ENCODE measurements around the gene PRG2.

PRG2 gene

DNA sequence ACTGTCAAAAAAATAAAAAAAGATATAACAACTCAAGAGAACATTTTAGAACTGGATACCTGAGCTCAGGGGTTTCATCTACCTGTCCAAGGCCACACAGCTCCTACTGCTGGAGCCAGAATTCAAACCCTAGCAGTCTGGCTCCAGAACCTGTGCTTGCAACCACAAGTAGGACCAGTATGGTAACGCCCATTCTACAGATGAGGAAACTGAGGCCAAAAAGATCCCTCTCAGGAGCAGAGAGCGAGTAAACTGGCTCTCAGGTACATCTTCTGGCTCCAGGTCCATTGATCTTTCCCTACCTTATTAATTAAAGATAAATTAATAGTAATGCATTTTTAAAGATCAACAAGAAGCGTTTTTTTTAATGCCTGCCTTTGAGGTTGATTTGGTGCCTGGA is 33.1 kb downstream of the PRG2 start:
- Histone ChIP-seq H3K4me3 (ENCODE audit: low read depth, low read length) (no peak overlapping the region), H3K27me3 (ENCODE audit: insufficient read depth, low read depth, severe bottlenecking) (peaks cover 21% of the 10 kb centered on the region), H3K27ac (no peak overlapping the region), H3K36me3 (no peaks in the 10 kb centered on the region), H3K9me3 (ENCODE audit: severe bottlenecking) (no peaks in the 10 kb centered on the region)
- TF ChIP-seq, protein P1, sequence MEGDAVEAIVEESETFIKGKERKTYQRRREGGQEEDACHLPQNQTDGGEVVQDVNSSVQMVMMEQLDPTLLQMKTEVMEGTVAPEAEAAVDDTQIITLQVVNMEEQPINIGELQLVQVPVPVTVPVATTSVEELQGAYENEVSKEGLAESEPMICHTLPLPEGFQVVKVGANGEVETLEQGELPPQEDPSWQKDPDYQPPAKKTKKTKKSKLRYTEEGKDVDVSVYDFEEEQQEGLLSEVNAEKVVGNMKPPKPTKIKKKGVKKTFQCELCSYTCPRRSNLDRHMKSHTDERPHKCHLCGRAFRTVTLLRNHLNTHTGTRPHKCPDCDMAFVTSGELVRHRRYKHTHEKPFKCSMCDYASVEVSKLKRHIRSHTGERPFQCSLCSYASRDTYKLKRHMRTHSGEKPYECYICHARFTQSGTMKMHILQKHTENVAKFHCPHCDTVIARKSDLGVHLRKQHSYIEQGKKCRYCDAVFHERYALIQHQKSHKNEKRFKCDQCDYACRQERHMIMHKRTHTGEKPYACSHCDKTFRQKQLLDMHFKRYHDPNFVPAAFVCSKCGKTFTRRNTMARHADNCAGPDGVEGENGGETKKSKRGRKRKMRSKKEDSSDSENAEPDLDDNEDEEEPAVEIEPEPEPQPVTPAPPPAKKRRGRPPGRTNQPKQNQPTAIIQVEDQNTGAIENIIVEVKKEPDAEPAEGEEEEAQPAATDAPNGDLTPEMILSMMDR (IDR thresholded peaks at IDR 0.05; ENCODE audit: low read depth, low read length), result no peak
- no peak for DNase-seq

DNA sequence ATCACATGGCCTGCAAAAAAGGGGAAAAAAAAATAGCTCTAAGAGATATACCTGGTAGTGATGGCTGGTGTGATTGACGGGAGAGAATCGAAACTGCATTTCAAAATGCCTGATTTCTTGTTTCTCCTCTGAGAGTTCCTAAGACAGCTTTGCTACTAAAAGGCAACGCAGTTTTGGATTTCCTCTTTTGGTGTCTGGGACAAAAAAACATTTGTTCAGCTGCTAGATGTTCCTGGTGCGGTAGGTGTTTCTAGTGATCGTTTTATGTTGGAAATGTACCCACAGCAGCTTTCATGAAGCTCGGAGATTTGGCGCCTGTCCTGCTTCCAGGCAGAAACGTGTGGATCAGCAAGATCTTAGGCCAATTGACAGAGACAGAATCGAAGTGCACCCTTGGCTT is 34.2 kb downstream of the PRG2 start:
- H3K4me3 ChIP-seq (ENCODE audit: low read depth, low read length), result no peak overlapping the region
- H3K9me3 ChIP-seq (ENCODE audit: severe bottlenecking), result no peaks in the 10 kb centered on the region
- H3K27ac ChIP-seq, result no peak overlapping the region
- H3K36me3 ChIP-seq, result no peaks in the 10 kb centered on the region
- DNase-seq, result no peak
- H3K27me3 ChIP-seq (ENCODE audit: insufficient read depth, low read depth, severe bottlenecking), result peaks cover 15% of the 10 kb centered on the region
- TF ChIP-seq, protein P1 (IDR thresholded peaks at IDR 0.05; ENCODE audit: low read depth, low read length), result no peak

DNA sequence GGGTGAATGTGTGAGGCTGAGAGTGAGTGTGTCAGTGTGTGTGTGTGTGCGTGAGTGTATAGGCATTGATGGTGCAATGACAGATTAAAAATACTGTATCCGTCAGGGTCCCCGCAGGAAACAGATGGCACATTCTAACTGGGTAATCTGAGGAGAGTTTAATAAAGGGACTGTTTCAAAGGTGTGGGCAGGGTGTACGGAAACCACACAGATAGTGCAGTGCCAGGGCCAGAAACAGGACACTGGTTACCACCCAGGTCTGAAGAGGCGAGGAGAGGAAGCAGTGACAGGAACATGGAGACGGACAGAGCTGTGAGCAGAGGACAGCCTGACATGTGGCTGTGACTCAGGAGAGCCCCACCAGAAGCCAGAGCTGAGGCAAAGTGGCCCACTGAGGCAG is 35.8 kb downstream of the PRG2 start:
- Histone ChIP-seq H3K9me3 (ENCODE audit: severe bottlenecking) (no peaks in the 10 kb centered on the region), H3K27me3 (ENCODE audit: insufficient read depth, low read depth, severe bottlenecking) (peaks cover 10% of the 10 kb centered on the region), H3K4me3 (ENCODE audit: low read depth, low read length) (no peak overlapping the region), H3K27ac (no peak overlapping the region), H3K36me3 (no peaks in the 10 kb centered on the region)
- no peak for DNase-seq
- TF ChIP-seq, protein P1 (IDR thresholded peaks at IDR 0.05; ENCODE audit: low read depth, low read length), result no peak

DNA sequence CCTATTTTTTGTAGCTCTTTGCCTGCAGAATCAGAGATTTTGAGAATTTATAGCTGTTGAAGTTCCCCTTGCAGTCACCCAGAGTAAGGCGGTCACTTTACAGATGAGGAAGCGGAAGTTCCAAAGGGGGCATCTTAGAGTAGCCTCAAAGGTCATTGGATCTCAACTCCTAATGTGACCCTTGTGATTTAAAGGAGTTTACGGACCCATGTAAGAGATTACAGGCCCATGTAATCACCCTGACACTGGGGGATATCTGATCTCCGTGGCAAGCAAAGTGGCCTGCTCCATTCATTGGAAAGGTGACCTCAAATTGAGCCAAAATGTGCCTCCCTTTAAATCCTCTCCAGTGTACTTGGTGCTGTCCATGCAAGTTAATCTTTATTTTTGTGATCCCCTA is 36.6 kb downstream of the PRG2 start:
- H3K36me3 ChIP-seq, result no peaks in the 10 kb centered on the region
- no peak overlapping the region for H3K4me3 ChIP-seq (ENCODE audit: low read depth, low read length)
- no peak overlapping the region for H3K27ac ChIP-seq
- H3K27me3 ChIP-seq (ENCODE audit: insufficient read depth, low read depth, severe bottlenecking), result peaks cover 4% of the 10 kb centered on the region
- no peaks in the 10 kb centered on the region for H3K9me3 ChIP-seq (ENCODE audit: severe bottlenecking)
- no peak for DNase-seq
- TF ChIP-seq, protein P1 (IDR thresholded peaks at IDR 0.05; ENCODE audit: low read depth, low read length), result no peak

DNA sequence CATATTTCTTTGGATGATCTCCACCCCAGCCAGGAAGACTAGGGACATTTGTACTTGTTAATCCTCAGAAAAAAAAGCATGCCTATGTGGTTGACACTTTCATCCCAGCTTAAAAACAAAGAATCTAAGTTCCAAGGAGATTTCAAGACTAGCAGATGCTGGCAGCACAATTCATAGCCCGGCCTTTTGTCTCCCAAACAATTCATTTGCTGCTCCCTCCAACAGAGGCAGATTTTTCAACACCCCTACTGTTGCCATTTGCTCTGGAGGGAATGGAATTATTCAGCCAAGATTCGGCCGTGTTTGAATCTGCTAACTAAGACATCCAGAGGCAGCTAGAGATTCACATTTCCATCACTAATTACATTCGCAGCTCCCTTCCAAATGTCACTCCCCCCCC is 37.0 kb downstream of the PRG2 start:
- Histone ChIP-seq H3K36me3 (no peaks in the 10 kb centered on the region), H3K27ac (no peak overlapping the region), H3K27me3 (ENCODE audit: insufficient read depth, low read depth, severe bottlenecking) (peaks cover under 1% of the 10 kb centered on the region), H3K9me3 (ENCODE audit: severe bottlenecking) (no peaks in the 10 kb centered on the region), H3K4me3 (ENCODE audit: low read depth, low read length) (no peak overlapping the region)
- TF ChIP-seq, protein P1 (IDR thresholded peaks at IDR 0.05; ENCODE audit: low read depth, low read length), result no peak
- no peak for DNase-seq

DNA sequence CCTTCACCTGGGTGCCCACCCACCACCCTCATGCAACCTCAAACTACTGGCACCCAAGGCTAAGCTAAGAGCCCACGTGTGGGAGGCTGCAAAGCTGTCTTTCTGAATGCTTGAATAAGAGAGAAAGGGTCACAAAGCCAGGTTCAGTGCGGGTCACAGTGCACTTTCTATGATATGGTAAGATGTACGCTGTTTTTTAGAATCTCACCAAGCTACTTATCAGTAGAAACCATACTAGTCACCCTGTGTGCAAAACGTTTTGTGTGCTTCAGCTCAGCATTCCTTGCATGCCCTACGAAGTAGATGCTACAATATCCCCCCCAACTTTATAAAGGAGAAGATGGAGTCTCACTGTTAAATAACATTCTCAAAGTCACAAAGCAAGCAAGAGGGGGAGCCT is 37.4 kb downstream of the PRG2 start:
- Histone ChIP-seq H3K4me3 (ENCODE audit: low read depth, low read length) (no peak overlapping the region), H3K9me3 (ENCODE audit: severe bottlenecking) (no peaks in the 10 kb centered on the region), H3K36me3 (no peaks in the 10 kb centered on the region), H3K27ac (no peak overlapping the region), H3K27me3 (ENCODE audit: insufficient read depth, low read depth, severe bottlenecking) (no peaks in the 10 kb centered on the region)
- no peak for DNase-seq
- TF ChIP-seq, protein P1 (IDR thresholded peaks at IDR 0.05; ENCODE audit: low read depth, low read length), result no peak
